B cell (primary cell): Measurements from ENCODE around the gene ID3. TPM values are rescaled to one million over a fixed set of nuclear protein-coding genes. Genes with fewer than 3 reads are reported as not detected.

Source experiments
- ATAC-seq: fragments of 200-7000 bp; cut with Tn5 transposase; one replicate; pipeline ENCODE4 v1.10.0; 2021; ENCODE audit warnings: low read depth, mild to moderate bottlenecking, moderate number of reproducible peaks, moderate library complexity
- CTCF ChIA-PET: fragments of 350-600 bp; sonication (Branson Sonifier 250); formaldehyde crosslinking; loops from one replicate; lab custom pipeline; 2021; ENCODE audit warnings: antibody characterized with exemption, inconsistent platforms; lab: Charles Lee
- POLR2A ChIA-PET: fragments of 350-600 bp; sonication (Branson Sonifier 250); formaldehyde crosslinking; loops from one replicate; lab custom pipeline; 2021; ENCODE audit warnings: antibody characterized with exemption; lab: Charles Lee
- DNase-seq: peaks from one replicate; pipeline ENCODE4 v3.0.0; 2013
- H2AFZ ChIP-seq: 2 replicates; pipeline ENCODE4 v1.6.1; 2012; ENCODE audit warnings: mild to moderate bottlenecking, low read depth, low read length; ENCODE audit not compliant: insufficient read depth, poor library complexity, severe bottlenecking
- H3K27ac ChIP-seq, 2 donors: 1 replicate in 1 of 2; 2 replicates in 1 of 2; pipeline ENCODE4 v1.5.1; 2012 to 2013; ENCODE audit warnings: low read length in 2 of 2, mild to moderate bottlenecking in 2 of 2, moderate library complexity in 1 of 2
- H3K27me3 ChIP-seq, 4 experiments: fragments of 200-600 bp in 1 of 4; sonication (generic) in 1 of 4; replicated peaks in 1 of 4; 1 replicate in 2 of 4; 2 replicates in 2 of 4; pipeline versions ENCODE4 v1.6.1 to v1.7.0; 2013 to 2016; ENCODE audit warnings: low read length in 3 of 4, mild to moderate bottlenecking in 2 of 4, mixed read lengths in 1 of 4, moderate library complexity in 1 of 4; ENCODE audit not compliant: insufficient read depth in 4 of 4, control insufficient read depth in 3 of 4; ENCODE audit errors: control extremely low read depth in 1 of 4
- H3K36me3 ChIP-seq, 2 experiments: replicated peaks in 1 of 2; 1 replicate in 1 of 2; 2 replicates in 1 of 2; pipeline versions ENCODE4 v1.6.1 to v1.7.1; 2013; ENCODE audit warnings: low read length in 1 of 2; ENCODE audit not compliant: insufficient read depth in 2 of 2, control insufficient read depth in 1 of 2; ENCODE audit errors: control extremely low read depth in 1 of 2, extremely low read depth in 1 of 2
- H3K4me1 ChIP-seq, 2 donors: fragments of 200-600 bp in 1 of 2; sonication (generic) in 1 of 2; 1 replicate in 1 of 2; 2 replicates in 1 of 2; pipeline versions ENCODE4 v1.5.1 to v1.6.1; 2013 to 2017; ENCODE audit warnings: low read length in 2 of 2; ENCODE audit not compliant: control insufficient read depth in 2 of 2, insufficient read depth in 2 of 2
- H3K4me2 ChIP-seq: replicated peaks from 2 replicates; pipeline ENCODE3; 2012; ENCODE audit warnings: mild to moderate bottlenecking, low read depth, low read length; ENCODE audit not compliant: poor library complexity, severe bottlenecking
- H3K4me3 ChIP-seq, 5 experiments: fragments of 200-600 bp in 1 of 5; sonication (generic) in 1 of 5; 1 replicate in 3 of 5; 2 replicates in 2 of 5; pipeline versions ENCODE4 v1.5.1 to v1.7.0; 2011 to 2016; ENCODE audit warnings: low read length in 4 of 5, mild to moderate bottlenecking in 4 of 5, low read depth in 2 of 5, control low read depth in 1 of 5, moderate library complexity in 1 of 5; ENCODE audit not compliant: insufficient read depth in 1 of 5; ENCODE audit errors: control extremely low read depth in 1 of 5, extremely low read depth in 1 of 5
- H3K79me2 ChIP-seq: fragments of 200-600 bp; sonication (generic); one replicate; pipeline ENCODE4 v1.6.0; 2016; ENCODE audit warnings: low read length; ENCODE audit not compliant: control insufficient read depth, insufficient read depth
- H3K9ac ChIP-seq: fragments of 200-600 bp; sonication (generic); 2 replicates; pipeline ENCODE4 v1.6.1; 2017; ENCODE audit warnings: mild to moderate bottlenecking, low read length, moderate library complexity
- H3K9me3 ChIP-seq, 3 donors: one replicate each; pipeline versions ENCODE4 v1.6.1 to v1.7.1; 2013; ENCODE audit warnings: low read length in 2 of 3; ENCODE audit not compliant: control insufficient read depth in 2 of 3, insufficient read depth in 1 of 3; ENCODE audit errors: control extremely low read depth in 1 of 3
- H4K20me1 ChIP-seq: 2 replicates; pipeline ENCODE4 v1.6.0; 2012; ENCODE audit warnings: mild to moderate bottlenecking, low read length; ENCODE audit not compliant: insufficient read depth, control insufficient read depth, poor library complexity, severe bottlenecking
- H3K27ac Mint-ChIP-seq: one replicate; pipeline ENCODE4 v1.8.0; 2021; ENCODE audit warnings: mixed read lengths
- H3K27me3 Mint-ChIP-seq: one replicate; pipeline ENCODE4 v1.8.0; 2021; ENCODE audit warnings: mixed read lengths
- H3K4me1 Mint-ChIP-seq: one replicate; pipeline ENCODE4 v1.8.0; 2021; ENCODE audit warnings: mixed read lengths
- H3K4me3 Mint-ChIP-seq: one replicate; pipeline ENCODE4 v1.8.0; 2021; ENCODE audit warnings: mixed read lengths
- H3K9me3 Mint-ChIP-seq: one replicate; pipeline ENCODE4 v1.8.0; 2022; ENCODE audit warnings: mixed read lengths; ENCODE audit not compliant: insufficient read depth
- CTCF ChIP-seq: fragments of 200-600 bp; IDR thresholded peaks from one replicate; pipeline ENCODE4 v1.8.0; 2022; ENCODE audit warnings: antibody characterized with exemption, mild to moderate bottlenecking
- EZH2 ChIP-seq: IDR thresholded peaks from 2 replicates; pipeline ENCODE4 v1.6.1; 2012; ENCODE audit warnings: borderline replicate concordance, low read depth, mild to moderate bottlenecking, moderate library complexity, low read length; ENCODE audit not compliant: insufficient read depth, poor library complexity, severe bottlenecking
- WGBS: methylation state at CpG from one replicate; pipeline ENCODE4 v1.1.5; 2013; ENCODE audit warnings: missing lambda C conversion rate; ENCODE audit not compliant: insufficient coverage; 5-methylcytosine and 5-hydroxymethylcytosine counted together
- intact Hi-C: fragments of 100-400 bp; cut with micrococcal nuclease; formaldehyde crosslinking; loops from one replicate; pipeline ENCODE4 v1.10.0; 2022
- polyA plus RNA-seq: library from polyadenylated mRNA; depleted of rRNA; stranded (reverse); fragments of >200 nt; gene quantifications from 2 replicates; pipeline ENCODE4 v1.2.3, GENCODE V29; 2012
- total RNA-seq, 2 donors: library from RNA; stranded (reverse); fragments of 120-200 nt in 1 of 2; gene quantifications; 1 replicate in 1 of 2; 2 replicates in 1 of 2; pipeline versions ENCODE4 v1.2.3 to v1.2.4, GENCODE V29; 2013 to 2022

Gene ID3
- total and polyA plus RNA-seq, 2 donors (not counting 1 experiment from before 2014, with no cell fraction given), result 212 to 367 TPM

- H3K36me3 ChIP-seq, result no peaks in the 10 kb centered on the region
- H3K4me2 ChIP-seq, result peak overlapping the region; percentile 48
- ATAC-seq (no peak), DNase-seq (peak; percentile 41)
- H3K4me1 ChIP-seq, result peaks cover 49 to 53% of the 10 kb centered on the region in 2 donors
- intact Hi-C loops, result no loop called here
- H3K9me3 ChIP-seq, result no peaks in the 10 kb centered on the region
- peak overlapping the region; percentile 47 for H2AFZ ChIP-seq
- H3K27ac ChIP-seq, result peak overlapping the region in 1 of 2 donors; percentile 11
- no peak overlapping the region for H3K9ac ChIP-seq
- TF ChIP-seq EZH2 (no peak), CTCF (no peak)
- H3K79me2 ChIP-seq, result peaks cover 9% of the 10 kb centered on the region
- no peak overlapping the region for H3K4me3 ChIP-seq
- ChIA-PET POLR2A (interaction anchor here (0.6 kb wide), 1 partner anchor 426 kb away, joined by 3 read pairs; the partner anchor contains the start of gene PNRC2), CTCF (interaction anchor here (1.2 to 17.1 kb wide), 2 partner anchors 36 to 104 kb away, joined by 3 to 332 read pairs; no protein-coding TSS in a partner anchor)
- H3K9me3 Mint-ChIP-seq, result no peaks in the 10 kb centered on the region
- H3K27me3 ChIP-seq, result peaks cover 0 to 7% (median 0%) of the 10 kb centered on the region in 4 experiments
- H3K27ac Mint-ChIP-seq, result peak overlapping the region; percentile 54
- H4K20me1 ChIP-seq, result no peaks in the 10 kb centered on the region
- H3K4me3 Mint-ChIP-seq, result peak overlapping the region; percentile 62
- H3K4me1 Mint-ChIP-seq, result peaks cover 64% of the 10 kb centered on the region
- WGBS, result 48% methylated on average over 3 of the region's 6 CpGs
- H3K27me3 Mint-ChIP-seq, result no peaks in the 10 kb centered on the region
Observed at GRCh38 chr1:23533246-23534023, 25.9 kb downstream of the ID3 start.
